Neural progenitor cell (in vitro differentiated cells): ENCODE measurements around the gene CLINT1. TPM values are rescaled to one million over a fixed set of nuclear protein-coding genes. Genes with fewer than 3 reads are reported as not detected.

Experiments
- DNase-seq: peaks from one replicate; pipeline ENCODE4 v3.0.0-alpha.2; 2016; ENCODE audit warnings: low spot score
- H2AFZ ChIP-seq: fragments of 200-600 bp; sonication (generic); replicated peaks from 2 replicates; pipeline ENCODE4 v1.6.1; 2016; ENCODE audit warnings: antibody characterized with exemption
- H3F3A ChIP-seq: fragments of 200-600 bp; sonication (generic); 2 replicates; pipeline ENCODE4 v1.6.1; 2016; ENCODE audit warnings: antibody characterized with exemption, low read depth
- H3K27ac ChIP-seq: fragments of 200-600 bp; sonication (generic); 2 replicates; pipeline ENCODE4 v1.5.1; 2016; ENCODE audit warnings: mild to moderate bottlenecking
- H3K27me3 ChIP-seq: fragments of 200-600 bp; sonication (generic); 2 replicates; pipeline ENCODE4 v1.6.1; 2016; ENCODE audit warnings: mild to moderate bottlenecking, moderate library complexity
- H3K36me3 ChIP-seq: fragments of 200-600 bp; sonication (generic); 2 replicates; pipeline ENCODE4 v1.5.1; 2016
- H3K4me1 ChIP-seq: fragments of 200-600 bp; sonication (generic); 2 replicates; pipeline ENCODE4 v1.6.1; 2016; ENCODE audit warnings: mixed run types
- H3K4me2 ChIP-seq: fragments of 200-600 bp; sonication (generic); 2 replicates; pipeline ENCODE4 v1.6.1; 2016
- H3K4me3 ChIP-seq: fragments of 200-600 bp; sonication (generic); 2 replicates; pipeline ENCODE4 v1.5.1; 2016
- H3K79me2 ChIP-seq: fragments of 200-600 bp; sonication (generic); 2 replicates; pipeline ENCODE4 v1.6.1; 2016; ENCODE audit warnings: low read depth
- H3K9ac ChIP-seq: fragments of 200-600 bp; sonication (generic); 2 replicates; pipeline ENCODE4 v1.6.1; 2016
- H3K9me3 ChIP-seq: fragments of 200-600 bp; sonication (generic); 2 replicates; pipeline ENCODE4 v1.5.1; 2016; ENCODE audit warnings: low read depth
- H4K20me1 ChIP-seq: fragments of 200-600 bp; sonication (generic); 2 replicates; pipeline ENCODE4 v1.6.1; 2016; ENCODE audit warnings: low read depth
- H3K27ac Mint-ChIP-seq: 3 replicates; pipeline ENCODE4 v1.8.0; 2021; ENCODE audit warnings: mixed read lengths
- H3K27me3 Mint-ChIP-seq: 2 replicates; pipeline ENCODE4 v1.8.0; 2022; ENCODE audit warnings: low read depth, mild to moderate bottlenecking, inconsistent platforms, moderate library complexity, mixed read lengths; ENCODE audit not compliant: insufficient read depth
- H3K36me3 Mint-ChIP-seq: 3 replicates; pipeline ENCODE4 v1.8.0; 2021; ENCODE audit warnings: mixed read lengths
- H3K4me1 Mint-ChIP-seq: 3 replicates; pipeline ENCODE4 v1.8.0; 2021; ENCODE audit warnings: mixed read lengths
- H3K4me3 Mint-ChIP-seq: 3 replicates; pipeline ENCODE4 v1.8.0; 2021; ENCODE audit warnings: mild to moderate bottlenecking, moderate library complexity, mixed read lengths
- H3K9me3 Mint-ChIP-seq: 3 replicates; pipeline ENCODE4 v1.8.0; 2020; ENCODE audit warnings: mixed read lengths
- EZH2 ChIP-seq: fragments of 200-600 bp; sonication (generic); IDR thresholded peaks from 2 replicates; pipeline ENCODE4 v1.6.1; 2017; ENCODE audit warnings: antibody characterized with exemption, mild to moderate bottlenecking, moderate library complexity
- EZH2phosphoT487 ChIP-seq: fragments of 200-600 bp; sonication (generic); IDR thresholded peaks from 2 replicates; pipeline ENCODE4 v1.6.1; 2017; ENCODE audit warnings: antibody characterized with exemption
- total RNA-seq: library from RNA; depleted of rRNA; stranded (reverse); fragments of >200 nt; gene quantifications from 2 replicates; pipeline ENCODE4 v1.2.3, GENCODE V29; 2015; ENCODE audit warnings: low replicate concordance
- TF ChIP-seq, protein P1 (sequence below): fragments of 200-600 bp; sonication (generic); IDR thresholded peaks from 2 replicates; pipeline ENCODE4 v1.5.1; 2017; ENCODE audit warnings: antibody characterized with exemption, mild to moderate bottlenecking

The CLINT1 gene
- total RNA-seq, 1 donor from 2014 or later: 65.0 TPM

DNA sequence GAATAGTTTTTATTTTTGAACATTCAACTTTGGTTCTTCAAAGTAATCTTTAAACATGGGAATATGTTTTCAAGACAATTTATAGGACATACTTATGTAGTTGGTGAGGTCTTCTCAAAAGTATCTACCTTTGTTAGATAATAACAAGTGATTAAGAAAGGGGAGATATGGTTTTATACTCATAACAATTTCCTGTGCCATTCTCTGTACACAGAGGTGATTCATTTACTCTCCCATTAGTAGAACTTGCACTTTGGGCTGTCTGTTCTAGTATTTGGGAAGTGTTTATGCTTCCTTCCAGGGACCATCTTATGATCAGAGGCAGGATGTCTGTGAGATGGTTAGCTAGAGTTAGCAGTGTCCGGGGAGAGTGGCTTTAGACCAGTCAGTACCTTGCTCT is 100.2 kb downstream of the CLINT1 start:
- Histone ChIP-seq H3K79me2 (no peaks in the 10 kb centered on the region), H3F3A (peaks cover 7% of the 10 kb centered on the region), H3K4me1 (peaks cover 6% of the 10 kb centered on the region), H3K36me3 (no peaks in the 10 kb centered on the region), H2AFZ (no peak overlapping the region), H3K27ac (no peak overlapping the region), H3K4me2 (no peak overlapping the region), H3K9ac (no peak overlapping the region), H4K20me1 (no peaks in the 10 kb centered on the region), H3K27me3 (no peaks in the 10 kb centered on the region), H3K9me3 (no peaks in the 10 kb centered on the region), H3K4me3 (no peak overlapping the region)
- Mint-ChIP-seq H3K36me3 (peaks cover 4% of the 10 kb centered on the region), H3K4me1 (peaks cover 14% of the 10 kb centered on the region), H3K9me3 (no peaks in the 10 kb centered on the region), H3K27ac (no peak overlapping the region), H3K4me3 (no peak overlapping the region), H3K27me3 (peaks cover 2% of the 10 kb centered on the region)
- no peak for DNase-seq
- TF ChIP-seq EZH2: no peak
- TF ChIP-seq, protein P1, sequence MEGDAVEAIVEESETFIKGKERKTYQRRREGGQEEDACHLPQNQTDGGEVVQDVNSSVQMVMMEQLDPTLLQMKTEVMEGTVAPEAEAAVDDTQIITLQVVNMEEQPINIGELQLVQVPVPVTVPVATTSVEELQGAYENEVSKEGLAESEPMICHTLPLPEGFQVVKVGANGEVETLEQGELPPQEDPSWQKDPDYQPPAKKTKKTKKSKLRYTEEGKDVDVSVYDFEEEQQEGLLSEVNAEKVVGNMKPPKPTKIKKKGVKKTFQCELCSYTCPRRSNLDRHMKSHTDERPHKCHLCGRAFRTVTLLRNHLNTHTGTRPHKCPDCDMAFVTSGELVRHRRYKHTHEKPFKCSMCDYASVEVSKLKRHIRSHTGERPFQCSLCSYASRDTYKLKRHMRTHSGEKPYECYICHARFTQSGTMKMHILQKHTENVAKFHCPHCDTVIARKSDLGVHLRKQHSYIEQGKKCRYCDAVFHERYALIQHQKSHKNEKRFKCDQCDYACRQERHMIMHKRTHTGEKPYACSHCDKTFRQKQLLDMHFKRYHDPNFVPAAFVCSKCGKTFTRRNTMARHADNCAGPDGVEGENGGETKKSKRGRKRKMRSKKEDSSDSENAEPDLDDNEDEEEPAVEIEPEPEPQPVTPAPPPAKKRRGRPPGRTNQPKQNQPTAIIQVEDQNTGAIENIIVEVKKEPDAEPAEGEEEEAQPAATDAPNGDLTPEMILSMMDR: no peak

DNA sequence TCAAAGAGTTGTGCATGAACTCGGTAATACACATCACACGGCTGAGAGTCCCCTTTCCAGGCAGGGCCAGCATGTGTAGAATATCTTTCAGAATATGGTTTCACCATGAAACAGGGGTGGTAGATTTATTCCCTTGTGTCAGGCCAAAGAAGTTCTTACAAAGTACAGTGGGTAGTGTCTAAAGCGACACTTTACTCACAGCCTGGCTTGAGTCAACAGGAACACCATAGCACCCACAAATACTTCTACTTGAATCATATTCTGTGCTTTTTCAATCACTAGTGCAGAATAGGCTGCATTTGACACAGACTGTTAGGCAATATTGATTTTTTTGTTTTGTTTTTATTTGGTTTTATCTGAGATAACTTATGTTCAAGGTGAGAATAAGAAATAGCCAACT is 102.8 kb downstream of the CLINT1 start:
- Histone ChIP-seq H3K4me2 (no peak overlapping the region), H3K9me3 (no peaks in the 10 kb centered on the region), H3F3A (no peaks in the 10 kb centered on the region), H3K4me1 (no peaks in the 10 kb centered on the region), H3K27ac (no peak overlapping the region), H3K79me2 (no peaks in the 10 kb centered on the region), H3K9ac (no peak overlapping the region), H3K36me3 (no peaks in the 10 kb centered on the region), H2AFZ (no peak overlapping the region), H3K27me3 (no peaks in the 10 kb centered on the region), H3K4me3 (no peak overlapping the region), H4K20me1 (no peaks in the 10 kb centered on the region)
- peaks cover 2% of the 10 kb centered on the region for H3K27me3 Mint-ChIP-seq
- peaks cover 6% of the 10 kb centered on the region for H3K36me3 Mint-ChIP-seq
- H3K4me3 Mint-ChIP-seq: no peak overlapping the region
- DNase-seq: no peak
- no peaks in the 10 kb centered on the region for H3K9me3 Mint-ChIP-seq
- TF ChIP-seq EZH2: no peak
- no peaks in the 10 kb centered on the region for H3K4me1 Mint-ChIP-seq
- no peak overlapping the region for H3K27ac Mint-ChIP-seq

DNA sequence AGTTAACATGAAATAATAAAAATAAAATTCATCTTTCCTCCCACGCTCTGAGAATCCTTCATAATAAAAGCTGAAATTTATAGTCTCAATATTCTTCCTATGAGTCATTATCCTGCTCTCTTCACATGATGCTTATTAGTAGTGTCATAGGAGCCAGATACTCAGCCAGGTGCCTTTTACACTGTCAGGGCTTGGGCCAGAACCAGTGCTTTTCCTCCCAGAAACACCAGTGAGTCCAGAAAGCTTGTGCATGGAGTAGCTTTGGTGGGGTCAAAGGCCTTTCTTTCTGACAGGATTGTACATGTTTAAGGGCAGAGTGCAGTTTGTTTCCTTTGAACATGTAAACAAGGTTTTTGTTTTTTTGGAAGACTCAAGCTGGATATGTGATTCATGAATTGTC is 108.6 kb downstream of the CLINT1 start:
- H3K36me3 ChIP-seq: no peaks in the 10 kb centered on the region
- TF ChIP-seq EZH2 (no peak), EZH2phosphoT487 (no peak)
- TF ChIP-seq, protein P1: no peak
- H3K27ac ChIP-seq: no peak overlapping the region
- H3K4me3 ChIP-seq: no peak overlapping the region
- peaks cover 17% of the 10 kb centered on the region for H3K4me1 Mint-ChIP-seq
- no peaks in the 10 kb centered on the region for H3K4me1 ChIP-seq
- no peaks in the 10 kb centered on the region for H3F3A ChIP-seq
- no peak overlapping the region for H3K9ac ChIP-seq
- H3K9me3 Mint-ChIP-seq: no peaks in the 10 kb centered on the region
- no peaks in the 10 kb centered on the region for H3K9me3 ChIP-seq
- no peak overlapping the region for H3K4me3 Mint-ChIP-seq
- H3K36me3 Mint-ChIP-seq: peaks cover 5% of the 10 kb centered on the region
- no peak overlapping the region for H2AFZ ChIP-seq
- no peaks in the 10 kb centered on the region for H3K27me3 Mint-ChIP-seq
- H4K20me1 ChIP-seq: no peaks in the 10 kb centered on the region
- no peak for DNase-seq
- H3K27ac Mint-ChIP-seq: no peak overlapping the region
- peaks cover 1% of the 10 kb centered on the region for H3K27me3 ChIP-seq
- no peak overlapping the region for H3K4me2 ChIP-seq
- H3K79me2 ChIP-seq: no peaks in the 10 kb centered on the region

DNA sequence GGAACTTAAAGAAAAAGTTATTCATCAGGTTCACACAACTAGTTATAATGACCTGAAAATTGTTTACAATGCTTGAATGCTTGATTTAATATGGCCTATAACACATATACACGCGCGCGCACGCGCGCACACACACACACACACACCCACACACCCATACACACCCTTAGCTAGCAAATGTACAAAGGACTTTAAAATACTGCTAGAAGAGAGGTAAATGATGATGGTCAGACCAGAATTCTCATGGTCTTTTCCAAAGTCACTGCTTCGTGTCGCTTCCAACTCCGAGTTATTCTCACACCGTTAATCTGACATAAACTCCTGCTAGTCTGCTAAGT is 109.5 kb downstream of the CLINT1 start:
- H3K9me3 Mint-ChIP-seq: no peaks in the 10 kb centered on the region
- H3K4me2 ChIP-seq: no peak overlapping the region
- no peak overlapping the region for H3K27ac ChIP-seq
- H3K4me1 ChIP-seq: peaks cover 5% of the 10 kb centered on the region
- no peak for DNase-seq
- H3K27ac Mint-ChIP-seq: no peak overlapping the region
- no peaks in the 10 kb centered on the region for H3K9me3 ChIP-seq
- no peaks in the 10 kb centered on the region for H3K27me3 Mint-ChIP-seq
- TF ChIP-seq EZH2 (no peak), EZH2phosphoT487 (no peak)
- TF ChIP-seq, protein P1: no peak
- H2AFZ ChIP-seq: no peak overlapping the region
- no peaks in the 10 kb centered on the region for H3K36me3 ChIP-seq
- no peak overlapping the region for H3K9ac ChIP-seq
- H3K4me1 Mint-ChIP-seq: peaks cover 24% of the 10 kb centered on the region
- H4K20me1 ChIP-seq: no peaks in the 10 kb centered on the region
- peaks cover 4% of the 10 kb centered on the region for H3K36me3 Mint-ChIP-seq
- H3K4me3 Mint-ChIP-seq: no peak overlapping the region
- no peaks in the 10 kb centered on the region for H3K79me2 ChIP-seq
- peaks cover 10% of the 10 kb centered on the region for H3K27me3 ChIP-seq
- no peak overlapping the region for H3K4me3 ChIP-seq
- H3F3A ChIP-seq: no peaks in the 10 kb centered on the region
